Heart right ventricle (tissue), 16 donors: ENCODE results near the gene RAPGEF5. TPM values are rescaled to one million over a fixed set of nuclear protein-coding genes. Genes with fewer than 3 reads are reported as not detected.

ENCODE experiments used
- ATAC-seq, 8 donors: fragments of 200-7000 bp; cut with Tn5 transposase; one replicate each; pipeline ENCODE4 v1.9.1; 2020; ENCODE audit warnings: mild to moderate bottlenecking in 8 of 8, moderate library complexity in 8 of 8, moderate number of reproducible peaks in 1 of 8
- DNase-seq, 2 donors: peaks; one replicate each; pipeline ENCODE4 v3.0.0-alpha.2; 2020
- H3K27ac ChIP-seq, 10 donors: fragments of 200-600 bp; sonication (generic) in 2 of 10; one replicate each; pipeline versions ENCODE4 v1.5.0 to v1.8.0; 2020 to 2022; ENCODE audit warnings: mild to moderate bottlenecking in 3 of 10
- H3K27me3 ChIP-seq, 7 donors: fragments of 200-600 bp; one replicate each; pipeline ENCODE4 v1.8.0; 2021 to 2022; ENCODE audit warnings: mild to moderate bottlenecking in 2 of 7
- H3K36me3 ChIP-seq, 9 donors: fragments of 200-600 bp; sonication (generic) in 1 of 9; one replicate each; pipeline versions ENCODE4 v1.5.0 to v1.8.0; 2020 to 2022; ENCODE audit warnings: mild to moderate bottlenecking in 2 of 9
- H3K4me1 ChIP-seq, 9 donors: fragments of 200-600 bp; sonication (generic) in 1 of 9; one replicate each; pipeline versions ENCODE4 v1.5.0 to v1.8.0; 2020 to 2022; ENCODE audit warnings: mild to moderate bottlenecking in 4 of 9
- H3K4me3 ChIP-seq, 10 donors: fragments of 200-600 bp; sonication (generic) in 2 of 10; one replicate each; pipeline versions ENCODE4 v1.5.0 to v1.8.0; 2020 to 2022; ENCODE audit warnings: mild to moderate bottlenecking in 7 of 10, moderate library complexity in 2 of 10
- H3K9me3 ChIP-seq, 11 donors: fragments of 200-600 bp in 10 of 11; sonication (generic) in 2 of 11; one replicate each; pipeline versions ENCODE4 v1.5.0 to v1.8.0; 2013 to 2022; ENCODE audit warnings: mild to moderate bottlenecking in 2 of 11, control low read depth in 1 of 11, moderate library complexity in 1 of 11
- CTCF ChIP-seq, 9 donors: fragments of 200-600 bp; sonication (generic) in 2 of 9; IDR thresholded peaks; one replicate each; pipeline versions ENCODE4 v1.5.0 to v1.8.0; 2021 to 2022; ENCODE audit warnings: antibody characterized with exemption in 9 of 9, mild to moderate bottlenecking in 5 of 9, moderate library complexity in 1 of 9
- WGBS, 2 donors: extraction: QIAGEN DNeasy Blood & Tissue Kit; methylation state at CpG; one replicate each; pipeline ENCODE4 v1.1.7; 2013; ENCODE audit warnings: inconsistent platforms in 1 of 2; 5-methylcytosine and 5-hydroxymethylcytosine counted together
- intact Hi-C, 10 donors: fragments of 100-400 bp; cut with DNase I; formaldehyde crosslinking; loops; one replicate each; pipeline versions ENCODE4 v1.11.1 to v1.14.2; 2022
- polyA plus RNA-seq, 2 donors: library from polyadenylated mRNA; stranded (reverse); fragments of 200-250 nt; gene quantifications; one replicate each; pipeline ENCODE4 v1.2.3, GENCODE V29; 2013
- total RNA-seq, 10 donors: library from RNA; stranded (reverse); fragmentation: NEBNext Ultra II Directional in 3 of 10; extraction: Animal tissue kit (Norgen Biotek cat#: 25700) in 3 of 10; gene quantifications; one replicate each; pipeline versions ENCODE4 v1.2.1 to v1.2.4, GENCODE V29; 2021 to 2023
- donor health status: Arrhythmogenic right ventricular cardiomyopathy.
- donor health status: ischemic (EF 13 %, LVEDD 7.1; RV severe dilation, severe dysfunction).
- donor health status: healthy with polysubstance abuse.
- donor health status: DM: no; HTN: yes; CAD: no.
- donor health status: DM: no; HTN: no; CAD: no.
- donor health status: ischemic (EF 25% LVEDD 6.9; RV normal size, moderate dysfunction).
- donor health status: ischemic (EF 25% LVEDD 5.7; RV mildly dilated, moderate dysfunction).
- donor health status: healthy.
- donor health status: DM: yes; HTN: yes; CAD: no.
- donor health status: Ischemic cardiomyopathy.
- donor health status: ischemic (EF 35%, LVEDD 5.7; RV mildly dilated, moderate dysfunction).
- donor health status: nonischemic (EF 11% LVEDD 7.7; RV severe dilation, severe dysfunction).
- donor health status: DM: yes; HTN: yes; CAD: no.
- donor health status: PGD.
- donor health status: ischemic (EF 29% LVEDD 5.4; RV normal size, mild dysfunction).
- donor health status: nonischemic (EF 23%, LVEDD 6.1; RV moderate dilation, normal function).

The RAPGEF5 gene
- total and polyA plus RNA-seq, 12 donors: 4.3 to 33.3 (median 14.3) TPM

GRCh38 chr7:22090512-22090911, 266.4 kb downstream of the RAPGEF5 start:
- no peak overlapping the region for H3K27ac ChIP-seq
- TF ChIP-seq CTCF (IDR thresholded peaks at IDR 0.05): no peak
- 92 to 93% methylated on average over 24 of the region's 24 CpGs for WGBS, 2 donors
- H3K27me3 ChIP-seq: no peaks in the 10 kb centered on the region
- H3K36me3 ChIP-seq: no peaks in the 10 kb centered on the region
- DNase-seq: no peak
- ATAC-seq: peak in 1 of 8 donors; percentile 44
- no peak overlapping the region for H3K4me3 ChIP-seq
- no peaks in the 10 kb centered on the region for H3K9me3 ChIP-seq
- peaks cover 0 to 32% (median 7%) of the 10 kb centered on the region in 9 donors for H3K4me1 ChIP-seq
- intact Hi-C loops: no loop called here

GRCh38 chr7:22090107-22090506, 266.8 kb downstream of the RAPGEF5 start:
- H3K36me3 ChIP-seq: no peaks in the 10 kb centered on the region
- ATAC-seq (no peak), DNase-seq (no peak)
- H3K27me3 ChIP-seq: no peaks in the 10 kb centered on the region
- no peak for TF ChIP-seq CTCF (IDR thresholded peaks at IDR 0.05)
- H3K9me3 ChIP-seq: no peaks in the 10 kb centered on the region
- intact Hi-C loops: no loop called here
- no peak overlapping the region for H3K27ac ChIP-seq
- no peak overlapping the region for H3K4me3 ChIP-seq
- peaks cover 0 to 32% (median 7%) of the 10 kb centered on the region in 9 donors for H3K4me1 ChIP-seq
- WGBS, 2 donors: 94 to 95% methylated on average over 22 of the region's 22 CpGs

GRCh38 chr7:22088827-22089226, 268.1 kb downstream of the RAPGEF5 start:
- ATAC-seq: peak in 4 of 8 donors; percentile 37 to 47 (median 40)
- H3K9me3 ChIP-seq: no peaks in the 10 kb centered on the region

GRCh38 chr7:22087861-22088260, 269.1 kb downstream of the RAPGEF5 start:
- TF ChIP-seq CTCF (IDR thresholded peaks at IDR 0.05): no peak
- no peak overlapping the region for H3K4me3 ChIP-seq
- ATAC-seq (no peak), DNase-seq (no peak)
- peaks cover 0 to 29% (median 8%) of the 10 kb centered on the region in 9 donors for H3K4me1 ChIP-seq
- intact Hi-C loops: no loop called here
- no peaks in the 10 kb centered on the region for H3K36me3 ChIP-seq
- no peaks in the 10 kb centered on the region for H3K9me3 ChIP-seq
- H3K27me3 ChIP-seq: no peaks in the 10 kb centered on the region
- 64 to 73% methylated on average over 6 of the region's 6 CpGs for WGBS, 2 donors
- H3K27ac ChIP-seq: no peak overlapping the region

More at GRCh38 chr7:22088827-22089226, 268.1 kb downstream of the RAPGEF5 start:
- H3K4me1 ChIP-seq: peaks cover 0 to 33% (median 8%) of the 10 kb centered on the region in 9 donors
- H3K36me3 ChIP-seq: no peaks in the 10 kb centered on the region
- H3K4me3 ChIP-seq: no peak overlapping the region
- intact Hi-C loops: no loop called here
- no peak for TF ChIP-seq CTCF (IDR thresholded peaks at IDR 0.05)
- DNase-seq: no peak
- H3K27me3 ChIP-seq: no peaks in the 10 kb centered on the region
- peak overlapping the region in 3 of 10 donors; percentile 4 to 24 (median 23) for H3K27ac ChIP-seq
